Right hindlimb (tissue), 1 donor: ENCODE measurements around the gene METTL17.
"Not testable (repeated sequence)": the region's sequence is repeated elsewhere in the genome, so short reads cannot be mapped to it uniquely, and the experiment has no call there.

Experiments
- DNase-seq: peaks from one replicate; pipeline ENCODE4 v3.0.0-alpha.2; 2018

METTL17 gene, protein sequence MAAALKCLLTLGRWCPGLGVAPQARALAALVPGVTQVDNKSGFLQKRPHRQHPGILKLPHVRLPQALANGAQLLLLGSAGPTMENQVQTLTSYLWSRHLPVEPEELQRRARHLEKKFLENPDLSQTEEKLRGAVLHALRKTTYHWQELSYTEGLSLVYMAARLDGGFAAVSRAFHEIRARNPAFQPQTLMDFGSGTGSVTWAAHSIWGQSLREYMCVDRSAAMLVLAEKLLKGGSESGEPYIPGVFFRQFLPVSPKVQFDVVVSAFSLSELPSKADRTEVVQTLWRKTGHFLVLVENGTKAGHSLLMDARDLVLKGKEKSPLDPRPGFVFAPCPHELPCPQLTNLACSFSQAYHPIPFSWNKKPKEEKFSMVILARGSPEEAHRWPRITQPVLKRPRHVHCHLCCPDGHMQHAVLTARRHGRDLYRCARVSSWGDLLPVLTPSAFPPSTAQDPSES

DNA sequence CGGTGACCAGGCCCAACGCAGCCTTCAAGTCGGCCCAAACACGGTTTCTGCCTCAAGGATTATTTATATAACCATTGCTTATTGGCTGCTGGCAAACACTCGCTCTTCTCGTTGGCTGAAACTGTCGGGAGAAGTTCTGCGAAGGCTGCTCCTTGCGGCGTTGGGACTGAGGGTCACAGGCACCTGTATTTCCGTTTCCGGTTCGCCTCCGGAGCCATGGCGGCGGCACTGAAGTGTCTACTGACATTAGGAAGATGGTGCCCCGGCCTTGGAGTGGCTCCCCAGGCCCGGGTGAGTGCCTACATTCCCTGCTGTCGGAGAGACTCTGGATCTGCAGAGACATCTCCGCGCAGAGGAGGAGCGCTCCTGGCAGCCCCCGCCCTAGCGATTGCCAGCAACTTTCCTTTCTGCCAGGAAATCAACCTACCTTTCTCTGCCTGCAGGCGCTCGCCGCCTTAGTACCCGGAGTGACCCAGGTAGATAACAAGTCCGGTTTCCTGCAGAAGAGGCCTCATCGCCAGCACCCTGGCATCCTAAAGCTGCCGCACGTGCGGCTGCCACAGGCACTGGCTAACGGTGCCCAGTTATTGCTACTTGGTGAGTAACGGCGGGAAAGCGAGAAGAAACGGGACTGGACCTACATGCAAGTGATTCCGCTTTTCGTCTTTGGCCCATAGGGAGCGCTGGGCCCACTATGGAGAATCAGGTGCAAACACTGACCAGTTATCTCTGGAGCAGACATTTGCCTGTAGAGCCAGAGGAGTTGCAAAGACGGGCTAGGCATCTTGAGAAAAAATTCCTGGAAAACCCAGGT, at the start of gene METTL17:
METTL17 (plus strand) TSS at position 194 of the 814 bp plus-strand sequence; CDS start at position 217, 23 bp downstream.
- peak; percentile 96 for DNase-seq

DNA sequence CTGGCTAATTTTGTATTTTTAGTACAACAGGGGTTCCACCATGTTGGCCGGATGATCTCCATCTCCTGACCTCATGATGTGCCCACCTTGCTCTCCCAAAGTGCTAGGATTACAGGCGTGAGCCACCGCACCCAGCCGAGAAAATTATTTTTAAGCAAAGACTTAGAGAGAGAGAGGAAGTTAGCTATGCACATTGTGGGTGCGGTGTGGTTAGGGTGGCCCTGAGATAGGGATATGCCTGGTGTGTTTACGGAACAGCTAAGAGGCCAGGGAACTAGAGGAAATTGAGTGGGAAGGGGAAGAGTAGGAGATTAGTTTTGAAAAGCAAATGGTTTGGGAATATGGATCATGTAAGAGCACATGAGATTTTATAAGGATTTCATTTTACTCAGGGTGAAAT, 44.6 kb upstream of the METTL17 start:
- not testable (repeated sequence) for DNase-seq

DNA sequence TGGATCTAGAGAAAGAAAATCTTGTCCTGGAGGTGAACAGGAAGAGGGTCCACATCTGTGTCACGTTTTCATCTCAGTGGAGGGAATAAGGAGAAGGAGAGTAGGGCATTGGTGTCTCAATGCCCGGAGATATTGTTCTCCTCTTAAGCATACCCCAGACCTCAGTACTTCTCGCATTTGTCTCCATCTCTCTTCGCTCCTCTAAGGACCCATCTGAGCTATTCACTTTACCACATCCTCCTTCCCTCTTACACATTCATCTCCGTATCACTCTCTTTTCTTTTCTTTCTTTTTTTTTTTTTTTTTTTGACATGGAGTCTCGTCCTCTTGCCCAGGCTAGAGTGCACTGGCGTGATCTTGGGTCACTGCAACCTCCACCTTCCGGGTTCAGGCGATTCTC, 43.1 kb upstream of the METTL17 start:
- DNase-seq, result not testable (repeated sequence)

DNA sequence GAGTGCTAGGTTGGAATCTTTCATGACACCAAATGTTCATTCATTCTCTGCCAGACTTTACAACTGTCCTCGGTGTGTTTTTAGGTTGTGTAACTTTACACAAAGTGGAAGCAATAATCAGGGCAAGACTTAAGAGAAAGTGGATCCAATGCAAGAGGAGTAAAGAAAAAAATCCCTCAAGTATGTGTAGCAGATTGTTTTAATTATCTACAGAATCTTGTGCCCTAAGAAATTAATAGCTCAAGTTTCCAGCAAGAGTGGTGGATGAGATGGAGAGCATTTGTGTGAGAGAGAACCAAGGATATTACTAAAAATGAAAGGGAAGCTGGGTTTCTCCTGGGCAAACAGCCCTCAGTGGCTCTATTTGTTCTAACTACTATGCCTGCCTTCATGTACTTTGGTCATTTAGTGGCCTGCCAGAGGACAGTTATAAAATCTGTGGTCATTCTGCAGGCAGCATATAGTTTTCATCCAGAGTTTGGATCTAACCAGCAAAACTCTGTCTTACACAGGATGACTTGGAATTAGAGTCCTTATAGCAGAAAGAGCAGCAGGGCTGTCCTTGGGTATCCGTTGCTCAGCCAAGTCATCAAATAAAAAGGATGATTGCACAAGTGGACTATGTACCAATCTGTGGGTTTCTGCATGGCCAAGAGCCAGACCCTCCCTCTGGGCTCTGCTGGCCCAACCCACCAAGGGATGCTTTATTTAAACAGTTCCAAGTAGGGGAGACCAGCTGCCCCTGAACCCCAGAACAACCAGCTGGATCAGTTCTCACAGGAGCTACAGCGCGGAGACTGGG, 34.8 kb upstream of the METTL17 start, which contains the start of gene RNASE2:
RNASE2 (plus strand) TSS at position 752 of the 802 bp plus-strand sequence. CDS start 285 bp downstream, outside the sequence.
- DNase-seq, result not testable (repeated sequence)

DNA sequence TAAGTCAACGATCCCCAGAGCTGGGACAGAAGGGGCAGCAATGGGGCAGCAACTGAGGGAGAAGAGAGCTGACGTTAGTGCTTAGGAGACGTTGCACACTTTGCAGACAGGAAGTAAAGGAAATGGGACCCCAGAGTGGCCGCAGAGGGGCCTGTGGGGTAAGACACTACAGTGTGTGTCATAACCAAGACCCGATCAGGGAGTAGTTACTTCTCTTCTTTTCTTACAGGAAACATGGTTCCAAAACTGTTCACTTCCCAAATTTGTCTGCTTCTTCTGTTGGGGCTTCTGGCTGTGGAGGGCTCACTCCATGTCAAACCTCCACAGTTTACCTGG, 34.3 kb upstream of the METTL17 start:
- not testable (repeated sequence) for DNase-seq

DNA sequence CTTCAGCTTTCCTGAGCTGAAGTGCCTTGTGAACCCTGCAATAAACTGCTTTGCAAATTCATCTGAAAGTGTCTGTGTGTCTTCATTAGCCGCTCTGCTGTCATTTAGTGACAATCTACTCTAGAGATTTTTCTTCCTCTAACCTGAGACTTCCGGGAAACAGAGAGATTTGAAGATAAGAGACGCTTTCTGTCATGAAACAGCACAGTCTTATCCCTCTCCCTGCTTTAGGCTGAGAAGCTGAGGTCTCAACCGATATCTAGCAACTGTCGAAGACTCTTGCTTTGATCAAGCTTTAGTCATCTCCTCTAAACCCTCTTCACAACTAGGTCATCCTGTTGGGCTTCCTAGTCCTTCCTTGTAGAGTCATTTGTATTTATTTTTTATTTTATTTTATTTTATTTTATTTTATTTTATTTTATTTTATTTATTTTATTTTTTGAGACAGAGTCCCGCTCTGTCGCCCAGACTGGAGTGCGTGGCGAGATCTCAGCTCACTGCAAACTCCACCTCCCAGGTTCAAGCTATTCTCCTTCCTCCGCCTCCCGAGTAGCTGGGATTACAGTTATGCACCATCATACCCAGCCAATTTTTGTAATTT, 33.3 kb upstream of the METTL17 start:
- no peak for DNase-seq

DNA sequence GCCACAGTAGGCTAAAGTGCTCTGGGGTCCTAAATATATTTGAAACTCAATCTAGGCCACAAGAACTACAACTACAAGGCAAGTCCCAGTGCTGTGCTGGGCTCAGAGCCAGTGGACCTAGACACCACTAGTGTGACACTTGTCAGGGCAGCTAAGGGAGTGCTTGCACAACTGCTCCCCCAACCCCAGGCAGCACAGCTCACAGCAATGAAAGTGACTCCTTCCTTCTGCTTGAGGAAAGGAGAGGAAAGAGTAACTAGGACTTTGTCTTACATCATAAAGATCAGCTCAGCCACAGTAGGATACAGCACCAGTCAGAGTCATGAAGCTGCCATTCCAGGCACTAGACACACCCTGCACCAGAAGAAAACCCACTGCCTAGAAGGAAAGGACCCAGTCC, 30.8 kb upstream of the METTL17 start:
- not testable (repeated sequence) for DNase-seq

DNA sequence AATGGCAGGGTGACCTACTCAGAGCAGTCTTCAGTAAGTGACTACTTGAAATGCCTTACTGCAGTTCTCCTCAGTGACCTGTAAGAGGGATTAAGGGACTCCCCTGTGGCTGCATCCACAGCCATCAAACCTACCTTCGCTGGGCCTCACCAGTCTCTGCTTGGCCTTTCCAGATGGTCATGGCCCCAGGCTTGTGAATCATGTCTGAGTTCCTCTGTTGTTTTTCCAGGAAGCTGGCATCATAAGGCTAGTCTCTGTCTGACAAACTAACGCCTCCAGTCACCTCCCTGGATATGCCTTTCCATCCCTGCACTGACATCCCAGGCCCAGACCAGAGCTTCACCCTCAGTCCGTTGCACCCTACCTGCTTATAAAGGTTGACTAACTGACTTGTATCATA, 20.4 kb upstream of the METTL17 start:
- no peak for DNase-seq

DNA sequence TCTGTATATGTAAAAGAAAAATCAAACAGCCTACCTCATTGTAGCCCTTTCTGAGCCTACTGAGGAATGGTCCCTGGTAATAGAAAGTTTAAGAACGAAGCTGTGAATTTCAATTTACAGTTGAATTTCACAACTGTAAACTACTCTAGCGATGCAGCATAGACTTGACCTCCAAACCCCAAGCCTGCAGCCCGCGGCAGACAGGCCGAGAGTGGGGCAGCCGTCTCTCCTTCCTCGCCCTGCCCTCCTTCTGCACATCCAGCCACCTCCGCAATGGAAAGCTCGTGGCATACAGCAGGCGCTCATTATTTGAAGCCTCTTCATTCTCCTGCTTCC, 19.2 kb upstream of the METTL17 start:
- no peak for DNase-seq

DNA sequence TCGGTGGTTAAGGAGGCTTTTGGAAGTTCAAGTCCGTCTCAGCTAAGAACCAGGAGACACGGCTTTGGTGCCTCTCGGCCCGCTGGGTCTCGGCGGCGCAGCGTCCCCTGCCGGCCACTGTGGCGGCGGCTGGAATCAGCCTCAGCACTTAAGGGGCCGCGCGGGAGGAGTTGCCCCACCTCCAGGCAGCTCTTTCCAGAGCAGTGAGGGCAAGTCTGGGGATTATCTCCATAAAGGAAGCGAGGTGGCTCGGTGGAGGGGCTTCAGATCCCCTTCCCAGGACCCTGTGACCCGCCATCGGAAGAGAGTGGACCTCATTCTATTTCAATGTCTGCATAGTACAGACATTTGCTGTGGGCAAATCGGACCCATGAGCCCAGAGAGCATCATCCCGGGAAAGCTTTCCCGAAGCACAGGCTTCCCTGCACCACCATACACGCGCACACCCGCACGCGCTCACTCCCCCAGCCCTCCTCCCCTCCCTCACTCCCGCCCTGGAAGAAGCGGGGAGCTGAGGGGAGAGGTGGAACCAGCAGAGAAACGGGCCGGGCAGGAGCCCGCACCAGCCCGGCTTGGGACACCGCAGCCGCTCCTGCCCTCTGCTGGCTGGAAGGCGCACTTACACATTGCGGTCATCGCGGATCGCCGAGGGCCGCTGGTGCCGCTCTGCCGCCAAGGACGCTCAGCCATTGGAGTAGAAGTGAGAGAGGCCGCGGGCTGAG, 18.6 kb upstream of the METTL17 start:
- DNase-seq, result peak; percentile 90

DNA sequence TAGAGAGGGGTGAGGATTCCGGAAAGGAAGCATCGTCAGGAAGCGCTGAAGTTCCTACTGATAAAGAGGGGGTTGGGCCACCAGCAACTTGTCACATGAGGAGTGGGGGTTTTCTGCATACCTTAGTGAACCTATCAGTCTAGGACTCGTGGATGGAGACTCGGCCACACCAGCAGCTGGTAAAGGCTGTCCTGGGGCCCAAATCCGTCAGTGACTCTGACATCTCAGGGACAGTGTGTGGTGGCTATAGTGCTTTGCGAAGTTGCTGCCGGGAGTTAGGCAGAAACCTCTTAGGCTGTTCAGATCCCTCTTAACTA, 18.1 kb upstream of the METTL17 start:
- no peak for DNase-seq

DNA sequence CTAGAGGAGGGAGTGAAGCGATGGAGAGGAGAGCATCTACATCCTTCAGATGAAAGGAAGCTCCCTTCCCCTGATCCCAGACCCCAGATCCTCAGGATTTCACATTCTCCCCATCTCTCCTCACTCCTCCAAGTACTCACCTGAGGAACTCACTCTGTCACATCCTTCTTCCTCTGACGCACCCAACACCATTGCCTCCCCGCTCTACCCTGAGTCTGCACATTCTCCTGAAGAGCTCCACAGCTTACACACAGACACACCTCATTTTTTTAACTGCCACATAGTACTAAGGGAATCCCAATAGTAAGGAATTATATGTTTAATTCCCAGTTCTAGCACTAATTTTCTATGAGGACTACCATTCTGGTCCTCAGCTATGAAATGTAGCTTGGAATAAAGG, 16.3 kb upstream of the METTL17 start:
- no peak for DNase-seq

DNA sequence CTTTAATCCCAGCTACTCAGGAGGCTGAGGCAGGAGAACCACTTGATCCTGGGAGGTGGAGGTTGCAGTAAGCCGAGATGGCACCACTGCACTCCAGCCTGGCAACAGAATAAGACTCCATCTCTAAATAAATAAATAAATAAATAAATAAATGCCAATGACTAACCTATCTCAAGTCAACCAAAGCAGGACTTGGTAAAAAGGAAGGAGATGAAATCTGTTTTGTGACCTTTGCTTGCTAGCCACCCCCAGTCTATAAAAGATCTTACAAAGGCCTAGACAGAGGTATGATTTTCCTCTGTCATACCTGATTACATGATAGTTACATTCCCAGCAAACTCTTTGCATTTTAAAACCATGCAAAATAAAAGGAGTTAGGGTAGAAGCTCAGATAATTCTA, 13.5 kb upstream of the METTL17 start:
- DNase-seq, result no peak

DNA sequence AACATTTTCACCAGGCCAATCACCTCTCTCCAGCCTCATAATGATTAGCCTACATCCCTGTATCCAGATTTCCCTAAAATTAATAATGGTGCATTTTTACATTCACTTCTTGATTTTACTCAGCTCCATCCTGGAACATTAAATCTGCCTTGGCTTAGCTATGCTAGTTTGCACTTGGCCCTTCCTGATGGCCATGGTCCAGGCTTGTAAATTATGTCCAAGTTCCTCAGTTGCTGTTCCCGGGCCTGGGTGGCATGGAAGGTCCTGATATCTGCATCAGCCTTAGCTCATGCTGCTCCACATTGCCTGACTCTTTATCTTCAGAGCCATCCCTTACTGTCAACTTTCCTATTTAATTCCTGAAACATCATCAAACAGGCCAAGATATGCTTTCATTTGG, 11.1 kb upstream of the METTL17 start:
- no peak for DNase-seq

DNA sequence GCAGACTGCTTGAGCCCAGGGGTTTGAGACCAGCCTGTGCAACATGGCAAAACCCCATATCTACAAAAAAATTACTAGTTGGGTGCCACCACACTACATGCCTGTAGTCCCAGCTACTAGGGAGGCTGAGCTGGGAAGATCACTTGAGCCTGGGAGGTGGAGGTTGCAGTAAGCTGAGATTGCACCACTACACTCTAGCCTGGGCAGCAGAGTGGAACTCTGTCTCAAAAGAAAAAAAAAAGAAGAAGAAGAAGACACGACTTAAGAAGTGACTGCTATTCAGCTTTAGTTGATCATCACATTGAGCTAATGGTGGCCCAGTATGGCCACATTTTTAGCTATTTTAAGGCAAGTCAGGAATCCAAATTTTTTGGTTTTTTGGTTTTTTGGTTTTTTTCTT, 8.9 kb upstream of the METTL17 start:
- no peak for DNase-seq

DNA sequence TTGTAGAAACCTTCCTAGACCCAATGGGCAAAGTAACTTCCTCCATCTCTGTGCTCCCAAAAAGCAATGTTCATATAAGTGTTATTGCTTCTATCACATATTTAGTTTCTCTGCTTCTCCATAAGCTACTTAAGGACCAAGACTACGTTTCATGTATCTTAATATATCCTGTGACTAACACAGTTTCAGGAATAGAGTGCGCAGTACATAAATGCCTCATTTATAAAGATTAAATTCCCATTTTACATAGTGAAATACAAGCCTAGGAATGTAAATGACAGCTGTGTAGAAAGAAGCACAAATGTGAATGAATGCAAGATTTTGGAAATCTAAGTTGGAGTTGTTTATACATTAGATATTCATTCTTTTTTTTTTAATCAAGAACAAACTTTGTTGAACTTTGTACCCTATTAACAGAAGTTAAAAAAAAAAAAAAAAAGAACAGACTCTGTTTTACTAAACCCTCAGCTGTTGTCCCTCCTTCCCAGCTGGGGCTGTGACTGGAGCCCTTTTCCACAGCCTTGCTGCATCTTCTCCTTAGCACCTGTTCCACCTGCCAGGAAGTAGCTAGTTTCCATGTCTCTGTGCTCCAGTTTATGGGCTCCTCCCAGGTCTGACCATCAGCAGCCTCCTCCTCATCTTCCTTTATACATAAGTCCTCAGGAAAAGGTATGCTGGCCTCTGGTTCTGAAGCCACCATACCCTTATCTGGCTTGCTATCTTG, 7.0 kb upstream of the METTL17 start:
- no peak for DNase-seq

DNA sequence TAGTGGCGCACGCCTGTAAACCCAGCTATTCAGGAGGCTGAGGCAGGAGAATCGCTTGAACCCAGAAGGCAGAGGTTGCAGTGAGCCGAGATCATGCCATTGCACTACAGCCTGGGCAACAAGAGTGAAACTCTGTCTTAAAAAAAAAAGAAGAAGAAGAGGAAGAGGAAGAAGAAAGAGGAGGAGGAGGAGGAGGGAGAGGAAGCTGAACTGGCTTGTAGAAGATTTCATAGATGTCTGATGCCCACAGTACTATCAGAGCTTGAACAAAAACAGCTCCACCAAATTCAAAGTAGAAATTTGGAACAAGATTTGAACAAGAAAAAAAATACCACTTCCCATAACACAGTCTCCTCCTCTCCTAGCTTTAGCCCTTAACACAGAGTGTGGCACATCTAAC, 4.1 kb upstream of the METTL17 start:
- DNase-seq, result not testable (repeated sequence)

DNA sequence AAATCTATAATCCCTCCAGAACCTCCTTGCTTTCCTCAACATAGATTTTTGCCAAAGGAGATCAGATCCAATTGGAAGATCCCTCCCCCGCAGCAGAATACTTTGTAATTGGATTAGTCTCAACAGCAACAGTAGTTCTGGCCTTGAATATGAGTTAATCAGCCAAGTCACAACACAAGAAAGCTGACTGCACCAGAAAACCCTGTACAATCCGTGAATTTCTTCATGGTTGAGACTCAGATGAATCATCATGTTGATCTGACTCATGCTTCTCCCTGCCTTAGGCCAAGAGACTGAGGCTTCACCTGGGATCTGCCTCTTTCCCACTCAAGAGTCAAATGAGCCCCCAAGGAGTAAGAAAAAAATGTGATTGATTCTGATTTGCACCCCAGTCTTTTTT, 3.0 kb upstream of the METTL17 start:
- no peak for DNase-seq

DNA sequence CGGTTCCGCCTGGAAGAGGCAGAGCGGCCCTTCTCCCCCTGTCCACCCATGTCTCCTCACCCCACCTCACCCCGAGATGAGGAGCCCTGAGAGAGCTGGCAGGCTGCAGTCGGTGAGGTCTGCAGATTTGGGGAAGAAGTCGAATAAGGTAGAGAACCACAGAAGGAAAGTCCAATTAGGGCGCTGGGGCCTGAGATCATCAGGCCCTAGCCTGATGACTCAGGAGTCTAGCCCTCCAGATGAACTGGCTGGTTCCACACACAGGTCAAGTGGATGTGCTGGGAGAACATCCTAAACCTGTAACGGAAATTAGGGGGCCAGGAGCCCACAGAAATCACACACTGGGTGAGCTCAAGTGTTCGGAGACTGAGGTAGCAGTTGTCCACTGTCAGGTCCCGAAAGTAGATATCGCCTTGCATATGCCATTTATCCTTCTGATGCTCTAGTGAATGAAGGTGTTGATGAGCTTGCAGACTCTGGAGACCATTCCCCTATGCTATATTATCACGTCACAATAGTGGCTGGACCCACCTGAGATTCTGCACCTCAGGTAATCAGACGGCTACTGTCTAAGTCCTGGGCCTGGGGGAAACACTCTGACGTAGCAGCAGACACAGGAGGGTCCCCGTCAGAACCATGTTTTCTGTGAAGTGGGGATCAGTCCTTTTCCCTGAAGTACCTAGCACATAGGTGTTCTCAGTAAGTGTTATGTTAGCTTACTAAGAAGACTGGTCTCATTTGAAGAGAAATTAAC, 886 bp upstream of the METTL17 start:
- no peak for DNase-seq

DNA sequence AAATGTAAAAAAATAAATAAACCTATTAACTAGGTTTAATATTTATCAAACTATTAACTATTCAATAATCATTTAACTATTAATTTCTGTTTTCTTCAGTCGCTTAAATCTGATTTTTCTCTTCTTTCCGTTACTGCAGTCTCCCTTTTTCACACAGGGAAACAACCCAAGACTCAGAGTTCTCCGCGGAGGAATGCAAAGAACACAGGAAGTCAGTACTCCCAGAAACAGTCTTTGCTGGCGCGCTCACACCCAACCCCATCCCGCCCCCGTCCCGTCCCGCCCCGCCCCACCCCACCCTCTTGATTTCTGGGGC, 351 bp upstream of the METTL17 start:
- no peak for DNase-seq

DNA sequence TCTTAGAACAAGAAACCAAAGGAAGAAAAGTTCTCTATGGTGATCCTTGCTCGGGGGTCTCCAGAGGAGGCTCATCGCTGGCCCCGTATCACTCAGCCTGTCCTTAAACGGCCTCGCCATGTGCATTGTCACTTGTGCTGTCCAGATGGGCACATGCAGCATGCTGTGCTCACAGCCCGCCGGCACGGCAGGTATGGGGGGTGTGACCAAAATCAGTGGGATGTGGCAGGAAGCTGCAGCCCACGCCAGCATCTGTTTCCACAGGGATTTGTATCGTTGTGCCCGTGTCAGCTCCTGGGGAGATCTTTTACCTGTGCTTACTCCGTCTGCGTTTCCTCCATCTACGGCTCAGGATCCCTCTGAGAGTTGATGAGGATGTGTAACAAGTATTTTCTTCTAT, 6.7 kb downstream of the METTL17 start:
- no peak for DNase-seq
